Measurements from ENCODE around the gene THRAP3. TPM values are rescaled to one million over a fixed set of nuclear protein-coding genes. Genes with fewer than 3 reads are reported as not detected.

The THRAP3 gene
- total and polyA plus RNA-seq, 9 of the 15 experiments (the other 6 are each of a cell fraction or from before 2014, with no cell fraction given): 66.2 to 135 (median 113) TPM

- TF ChIP-seq GABPB2 (CRISPR knock-in tag; conservative IDR thresholded peaks at IDR 0.05) (no peak), MEIS2 (IDR thresholded peaks at IDR 0.05; ENCODE audit: partially characterized antibody) (no peak), GATA2 (CRISPR knock-in tag; IDR thresholded peaks at IDR 0.05) (0 out of 2 replicates have a peak, but pooled peaks have one; percentile 8), RB1 (IDR thresholded peaks at IDR 0.05; ENCODE audit: low read depth) (no peak), PPARD (CRISPR knock-in tag; IDR thresholded peaks at IDR 0.05) (no peak), SPI1 (IDR thresholded peaks at IDR 0.05; ENCODE audit: borderline replicate concordance, low read depth, low read length) (peak; percentile 58; the same call in 1 of the 2 replicates)
These were observed 12.1 kb downstream of the THRAP3 start (continued) for GRCh38 chr1:36236302-36236701.

- Histone ChIP-seq H3K27ac (ENCODE audit: extremely low read depth, low read depth, low read length) (no peak overlapping the region), H2AFZ (ENCODE audit: low read depth, low read length) (no peak overlapping the region), H3K27me3 (ENCODE audit: control insufficient read depth in 2 of 2, insufficient read depth in 2 of 2, low read length in 2 of 2) (no peaks in the 10 kb centered on the region), H3K36me3 (ENCODE audit: control insufficient read depth, insufficient read depth, low read length) (peaks cover 71% of the 10 kb centered on the region), H3K79me2 (ENCODE audit: control insufficient read depth, insufficient read depth, low read length) (peaks cover 94% of the 10 kb centered on the region), H3K9ac (ENCODE audit: insufficient read depth in 1 of 2, low read depth in 2 of 2, low read length in 2 of 2) (no peak overlapping the region), H3K9me1 (ENCODE audit: control insufficient read depth, insufficient read depth, low read length) (no peaks in the 10 kb centered on the region), H3K4me2 (ENCODE audit: insufficient read depth, low read length) (no peak overlapping the region), H3K9me3 (replicated peaks; ENCODE audit: control insufficient read depth, insufficient read depth, low read depth, low read length) (no peaks in the 10 kb centered on the region), H3K4me1 (replicated peaks in 1 of 2; ENCODE audit: control insufficient read depth in 2 of 2, insufficient read depth in 2 of 2, low read length in 2 of 2) (peaks cover 6% of the 10 kb centered on the region in 2 experiments; a peak in 4 of 5 replicates), H4K20me1 (replicated peaks; ENCODE audit: control insufficient read depth, insufficient read depth, low read length) (peaks cover 10% of the 10 kb centered on the region; the same call in 1 of the 2 replicates), H3K4me3 (no peak overlapping the region)
- no peak for ATAC-seq
- CTCF ChIA-PET (ENCODE audit: low intra/inter-chr PET ratio): no interaction called here
- POLR2A ChIA-PET: interaction anchor here (0.7 to 5.4 kb wide), 5 partner anchors 9 to 38 kb away, joined by 3 to 67 read pairs (median 4); partner anchors contain the start of gene THRAP3
- intact Hi-C loops (cut with micrococcal nuclease) (no loop called here), in situ Hi-C loops (cut with MboI) (no loop called here)
- FAIRE-seq: no peak
- TF ChIP-seq ZKSCAN8 (CRISPR knock-in tag; IDR thresholded peaks at IDR 0.05) (no peak), JUND (IDR thresholded peaks at IDR 0.05; ENCODE audit: borderline replicate concordance, low read depth, low read length) (no peak), JUND (tag; IDR thresholded peaks at IDR 0.05; ENCODE audit: borderline replicate concordance, low read depth, low read length) (no peak), CBX8 (IDR thresholded peaks at IDR 0.05; ENCODE audit: borderline replicate concordance, extremely low read depth, low read depth, low read length, poor library complexity, severe bottlenecking) (no peak), NRF1 (conservative IDR thresholded peaks at IDR 0.05 in 1 of 2, IDR thresholded peaks at IDR 0.05 in 1 of 2) (no peak)
- WGBS (ENCODE audit: insufficient coverage, low coverage, missing lambda C conversion rate): 83% methylated on average over 2 of the region's 2 CpGs
- DNase-seq (ENCODE audit: extremely low read depth in 1 of 4, low spot score in 3 of 4): no peak
- no TSS peak for BruUV-seq (replicated peaks)
These were observed 14.2 kb downstream of the THRAP3 start for GRCh38 chr1:36238433-36238832.

Measured in K562 (cell line).